Fibroblast of skin of left quadriceps (primary cell): Measurements from ENCODE around the gene GNA15.
"Not testable (repeated sequence)": the region's sequence is repeated elsewhere in the genome, so short reads cannot be mapped to it uniquely, and the experiment has no call there.

Source experiments
- DNase-seq, 2 experiments: peaks; one replicate each; pipeline ENCODE4 v3.0.0-alpha.2; 2013; ENCODE audit warnings: low read depth in 2 of 2

The GNA15 gene, protein sequence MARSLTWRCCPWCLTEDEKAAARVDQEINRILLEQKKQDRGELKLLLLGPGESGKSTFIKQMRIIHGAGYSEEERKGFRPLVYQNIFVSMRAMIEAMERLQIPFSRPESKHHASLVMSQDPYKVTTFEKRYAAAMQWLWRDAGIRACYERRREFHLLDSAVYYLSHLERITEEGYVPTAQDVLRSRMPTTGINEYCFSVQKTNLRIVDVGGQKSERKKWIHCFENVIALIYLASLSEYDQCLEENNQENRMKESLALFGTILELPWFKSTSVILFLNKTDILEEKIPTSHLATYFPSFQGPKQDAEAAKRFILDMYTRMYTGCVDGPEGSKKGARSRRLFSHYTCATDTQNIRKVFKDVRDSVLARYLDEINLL

DNA sequence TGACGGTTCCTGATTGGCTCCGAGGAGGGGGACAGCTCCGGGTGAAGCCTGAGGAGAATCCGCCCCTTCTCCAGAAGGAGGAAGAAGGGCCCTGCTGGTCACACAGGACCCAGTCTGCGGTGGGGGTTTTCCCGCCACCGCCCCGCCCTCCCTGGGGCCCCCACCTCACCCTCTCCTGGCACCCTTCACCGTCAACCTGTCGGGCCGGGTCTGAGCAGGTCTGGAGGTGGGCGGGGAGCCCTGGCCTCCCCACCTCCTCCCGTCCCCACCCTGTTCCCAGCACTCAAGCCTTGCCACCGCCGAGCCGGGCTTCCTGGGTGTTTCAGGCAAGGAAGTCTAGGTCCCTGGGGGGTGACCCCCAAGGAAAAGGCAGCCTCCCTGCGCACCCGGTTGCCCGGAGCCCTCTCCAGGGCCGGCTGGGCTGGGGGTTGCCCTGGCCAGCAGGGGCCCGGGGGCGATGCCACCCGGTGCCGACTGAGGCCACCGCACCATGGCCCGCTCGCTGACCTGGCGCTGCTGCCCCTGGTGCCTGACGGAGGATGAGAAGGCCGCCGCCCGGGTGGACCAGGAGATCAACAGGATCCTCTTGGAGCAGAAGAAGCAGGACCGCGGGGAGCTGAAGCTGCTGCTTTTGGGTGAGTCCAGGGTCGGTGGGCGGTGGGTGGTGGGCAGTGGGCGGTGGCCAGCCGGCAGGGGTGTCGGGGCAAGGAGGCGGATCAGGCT, at the start of gene GNA15:
GNA15 (plus strand) TSS at position 73 of the 723 bp plus-strand sequence; CDS start at position 491, 418 bp downstream.
- DNase-seq: no peak

DNA sequence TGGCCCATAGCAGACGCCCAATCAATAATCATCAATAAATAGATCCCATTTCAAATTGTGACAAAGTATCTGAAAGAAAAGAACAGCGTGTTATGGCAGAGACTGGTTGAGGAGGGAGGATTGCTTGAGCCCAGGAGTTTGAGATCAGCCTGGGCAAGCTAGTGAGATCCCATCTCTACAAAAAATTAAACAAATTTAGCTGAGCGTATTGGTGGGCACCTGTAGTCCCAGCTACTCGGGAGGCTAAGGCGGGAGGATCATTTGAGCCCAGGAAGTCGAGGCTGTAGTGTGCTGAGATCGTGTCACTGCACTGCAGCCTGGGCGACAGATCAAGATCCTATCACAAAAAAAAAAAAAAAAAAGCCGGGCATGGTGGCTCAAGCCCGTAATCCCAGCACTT, 48.1 kb upstream of the GNA15 start:
- DNase-seq: no peak

DNA sequence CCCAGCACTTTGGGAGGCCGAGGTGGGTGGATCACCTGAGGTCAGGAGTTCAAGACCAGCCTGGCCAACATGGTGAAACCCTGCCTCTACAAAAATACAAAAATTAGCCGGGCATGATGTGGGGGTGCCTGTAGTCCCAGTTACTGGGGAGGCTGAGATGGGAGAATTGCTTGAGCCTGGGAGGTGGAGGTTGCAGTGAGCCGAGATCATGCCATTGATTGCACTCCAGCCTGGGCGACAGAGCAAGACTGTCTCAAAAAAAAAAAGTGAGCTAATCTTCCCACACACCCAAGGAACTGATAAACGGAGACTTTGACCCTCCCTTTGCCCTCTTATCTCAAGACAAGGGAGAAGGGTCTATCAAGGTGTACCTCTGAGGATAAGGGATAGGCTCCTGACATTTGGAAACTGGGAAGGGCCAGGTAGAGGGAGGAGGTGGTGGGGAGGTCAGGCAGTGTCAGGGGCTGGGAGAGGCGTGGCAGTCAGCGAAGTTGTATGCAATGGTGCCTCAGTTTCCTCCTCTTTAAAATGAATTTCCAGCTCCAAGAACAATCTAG, 46.5 kb upstream of the GNA15 start:
- not testable (repeated sequence) for DNase-seq

DNA sequence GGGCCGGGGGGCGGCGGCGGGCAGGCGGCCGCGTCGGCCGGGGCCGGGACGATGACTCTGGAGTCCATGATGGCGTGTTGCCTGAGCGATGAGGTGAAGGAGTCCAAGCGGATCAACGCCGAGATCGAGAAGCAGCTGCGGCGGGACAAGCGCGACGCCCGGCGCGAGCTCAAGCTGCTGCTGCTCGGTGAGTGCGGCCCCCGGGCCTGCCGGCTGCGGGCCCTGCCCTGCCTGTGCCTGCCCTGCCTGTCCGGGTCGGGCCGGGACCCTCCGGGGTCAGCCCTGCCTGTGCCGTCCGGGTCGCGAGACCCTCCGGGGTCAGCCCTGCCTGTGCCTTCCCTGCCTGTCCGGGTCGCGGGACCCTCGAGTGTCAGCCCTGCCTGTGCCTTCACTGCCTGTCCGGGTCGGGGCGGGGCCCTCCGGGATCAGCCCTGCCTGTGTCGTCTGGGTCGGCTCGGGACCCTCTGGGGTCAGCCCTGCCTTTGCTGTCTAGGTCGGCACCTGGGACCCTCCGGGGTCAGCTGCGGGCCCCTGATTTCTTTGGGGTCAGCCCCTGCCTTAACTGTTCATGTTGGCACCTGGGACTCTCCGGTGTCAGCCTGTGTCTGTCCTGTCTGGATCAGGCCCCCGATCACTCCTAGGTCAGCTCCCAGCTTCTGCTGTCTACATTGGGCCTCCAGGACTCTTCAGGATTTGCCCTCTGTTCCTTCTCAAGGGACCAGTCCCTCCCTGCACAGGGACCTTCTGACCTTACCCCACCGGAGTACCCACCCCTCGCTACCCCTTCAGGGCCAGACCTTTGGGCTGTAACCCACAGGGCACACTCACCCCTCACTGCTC, 41.0 kb upstream of the GNA15 start:
- DNase-seq: no peak

DNA sequence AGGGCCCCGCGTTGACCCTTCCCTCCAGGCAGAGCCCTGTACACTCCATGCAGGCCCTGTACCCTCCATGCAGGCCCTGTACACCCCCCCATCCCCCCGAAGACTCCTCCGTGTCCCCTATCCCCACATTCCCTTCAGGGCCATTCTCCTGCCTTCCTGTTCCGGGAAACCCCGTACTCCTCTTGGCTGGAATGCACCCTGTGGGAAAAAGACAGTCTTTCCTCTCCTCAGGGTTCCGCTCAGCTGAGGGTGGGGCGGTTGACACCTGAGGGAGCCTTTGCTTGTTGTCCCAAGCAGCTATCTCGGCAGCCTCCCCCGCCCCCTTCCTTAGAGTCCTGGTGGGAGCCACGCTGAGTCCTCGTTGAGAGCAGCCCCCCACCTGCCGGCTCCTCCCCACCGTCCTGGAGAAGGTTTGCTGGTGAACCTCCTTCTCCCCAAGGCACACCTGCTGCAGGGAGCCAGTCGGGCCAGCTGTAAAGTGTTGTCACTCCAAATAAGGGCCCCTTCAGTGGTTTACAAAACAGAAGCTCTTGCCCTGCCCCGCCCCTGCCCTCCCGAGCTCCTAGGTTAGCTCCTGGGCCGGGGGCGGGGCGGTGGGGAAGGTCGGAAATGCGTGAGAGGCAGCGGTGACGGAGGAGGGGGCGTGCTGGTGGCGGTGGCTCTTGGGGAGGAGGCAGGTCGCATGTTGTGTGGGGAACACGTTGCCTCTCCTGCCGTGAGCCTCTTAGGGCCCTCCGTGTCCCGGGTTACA, 40.2 kb upstream of the GNA15 start:
- no peak for DNase-seq

DNA sequence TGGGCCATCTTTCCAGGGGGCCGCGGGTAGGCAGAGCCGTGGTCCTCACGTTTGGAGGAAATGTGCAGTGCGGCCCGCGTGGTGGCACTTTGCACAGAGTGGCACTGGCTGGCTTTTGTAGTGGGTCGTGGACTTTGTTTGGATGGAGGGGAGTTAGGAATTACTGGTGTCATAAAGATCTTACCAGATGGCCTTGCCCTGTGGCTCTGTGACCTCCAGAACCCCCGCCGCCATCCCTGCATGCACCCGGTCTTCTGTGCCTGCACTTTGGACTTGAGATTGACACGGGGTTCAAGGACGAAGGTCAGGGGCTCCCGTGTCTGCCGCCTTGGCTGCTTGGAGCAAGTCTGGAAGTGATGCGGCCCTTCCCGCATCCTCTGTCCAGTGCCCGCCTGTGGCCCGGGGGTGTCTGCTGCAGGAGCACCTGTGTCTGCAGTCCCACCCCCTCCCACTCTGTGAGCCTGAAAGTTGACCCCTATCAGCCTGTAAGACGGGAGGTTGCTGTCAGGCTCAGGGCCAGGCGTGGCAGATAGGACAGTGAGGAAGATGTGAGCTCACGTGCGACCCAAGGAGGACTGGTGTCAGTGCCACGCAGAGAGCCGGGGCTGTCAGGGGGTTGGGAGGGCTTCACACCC, 39.4 kb upstream of the GNA15 start:
- DNase-seq: no peak

DNA sequence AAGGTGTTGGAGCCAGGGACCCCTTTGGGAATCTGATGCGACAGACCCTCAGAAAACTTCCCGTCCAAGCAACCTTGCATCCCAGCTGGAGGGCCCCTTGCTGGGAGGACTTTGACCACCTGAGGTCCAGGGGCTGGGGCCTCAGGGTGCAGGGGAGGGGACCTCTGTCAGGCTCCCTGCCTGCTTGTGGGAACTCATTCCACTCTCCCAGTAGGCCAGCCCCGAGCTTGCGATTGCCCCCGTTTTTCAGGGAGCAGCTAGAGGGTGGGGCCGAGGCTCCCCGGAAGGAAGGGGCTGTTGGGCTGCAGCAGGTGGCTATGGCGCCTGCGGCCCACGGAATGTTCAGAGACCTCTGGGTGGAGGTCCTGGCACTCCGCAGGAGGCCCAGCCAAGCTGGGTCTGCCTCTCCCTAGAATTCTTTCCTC, 38.9 kb upstream of the GNA15 start:
- no peak for DNase-seq

DNA sequence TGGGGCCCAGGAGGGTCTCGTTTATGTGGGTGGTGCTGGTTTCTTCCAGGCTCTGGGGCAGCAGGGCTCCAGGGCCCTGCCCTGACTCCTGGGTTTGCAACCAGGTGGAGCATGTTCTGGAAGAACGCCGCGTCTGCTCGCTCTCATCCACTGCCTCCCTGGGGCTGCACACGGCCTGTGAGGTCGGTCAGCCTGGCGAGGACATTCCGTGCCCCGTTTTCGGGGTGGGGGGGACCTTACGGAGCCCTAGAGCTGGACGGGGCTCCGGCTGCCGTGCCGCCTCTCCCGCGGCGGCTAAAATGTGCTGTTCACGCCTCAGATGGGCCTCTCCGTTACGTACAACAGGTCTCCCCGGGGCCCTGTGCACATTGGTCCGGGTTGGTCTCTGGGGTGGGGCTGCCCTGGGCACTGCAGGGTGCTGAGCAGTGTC, 38.4 kb upstream of the GNA15 start:
- DNase-seq: no peak

DNA sequence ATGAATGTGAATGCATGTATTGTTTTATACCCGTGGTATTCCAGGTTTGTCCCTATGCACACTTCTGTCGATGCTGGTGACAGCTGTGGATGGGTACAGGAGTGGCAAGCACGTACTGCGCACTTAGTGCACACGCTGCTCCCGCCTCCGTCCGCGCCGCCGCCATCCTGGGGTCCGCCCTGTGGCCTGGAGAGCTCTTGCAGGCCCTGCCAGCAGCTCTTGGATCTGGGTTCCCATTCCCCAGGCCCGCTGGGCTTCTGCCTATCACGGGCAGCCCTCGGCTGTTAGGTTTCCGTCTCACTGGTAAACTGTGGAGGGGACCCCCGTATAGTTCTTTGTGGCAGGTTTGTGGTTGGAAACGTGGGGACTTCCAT, 37.7 kb upstream of the GNA15 start:
- no peak for DNase-seq

DNA sequence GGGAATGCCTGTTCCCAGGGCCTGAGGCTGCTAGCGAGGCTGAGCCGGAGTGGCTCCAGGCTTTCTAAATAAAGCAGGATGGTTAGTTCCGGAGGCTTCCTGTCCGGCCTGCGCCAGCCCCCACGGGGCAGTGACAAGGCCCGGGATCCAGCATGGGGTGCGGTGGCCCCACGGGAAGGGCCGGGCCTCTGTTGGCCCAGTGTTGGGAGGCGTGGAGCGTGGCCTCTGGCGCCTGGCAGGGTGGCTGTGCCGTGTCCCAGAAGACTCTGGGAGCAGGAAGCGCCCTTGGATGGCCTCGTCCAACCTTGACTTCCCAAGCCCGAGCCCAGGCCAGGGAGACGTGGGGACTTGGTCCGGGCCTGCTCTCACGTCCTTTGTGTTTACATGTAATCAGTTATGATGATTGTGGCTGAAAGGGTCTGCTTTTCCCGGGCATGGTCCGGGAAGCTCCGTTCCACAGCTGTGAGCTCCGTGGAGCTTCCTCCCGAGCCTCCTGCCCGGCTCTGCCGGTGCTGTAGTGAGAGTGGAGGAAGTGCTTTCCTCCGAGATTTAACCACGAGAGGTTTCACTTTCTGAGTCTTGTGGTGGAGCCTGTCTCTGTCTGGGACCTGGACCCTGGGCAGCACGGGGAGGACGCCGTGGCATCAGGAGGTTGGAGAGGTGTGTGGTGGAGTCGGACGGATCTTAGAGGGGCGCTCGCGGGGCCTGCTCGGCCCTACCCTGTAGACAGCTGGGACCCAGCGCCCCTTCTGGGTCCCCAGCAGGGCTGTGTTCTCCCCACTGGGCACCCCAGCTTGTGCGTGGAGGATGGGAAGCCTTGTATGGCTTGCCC, 37.1 kb upstream of the GNA15 start:
- DNase-seq: no peak

DNA sequence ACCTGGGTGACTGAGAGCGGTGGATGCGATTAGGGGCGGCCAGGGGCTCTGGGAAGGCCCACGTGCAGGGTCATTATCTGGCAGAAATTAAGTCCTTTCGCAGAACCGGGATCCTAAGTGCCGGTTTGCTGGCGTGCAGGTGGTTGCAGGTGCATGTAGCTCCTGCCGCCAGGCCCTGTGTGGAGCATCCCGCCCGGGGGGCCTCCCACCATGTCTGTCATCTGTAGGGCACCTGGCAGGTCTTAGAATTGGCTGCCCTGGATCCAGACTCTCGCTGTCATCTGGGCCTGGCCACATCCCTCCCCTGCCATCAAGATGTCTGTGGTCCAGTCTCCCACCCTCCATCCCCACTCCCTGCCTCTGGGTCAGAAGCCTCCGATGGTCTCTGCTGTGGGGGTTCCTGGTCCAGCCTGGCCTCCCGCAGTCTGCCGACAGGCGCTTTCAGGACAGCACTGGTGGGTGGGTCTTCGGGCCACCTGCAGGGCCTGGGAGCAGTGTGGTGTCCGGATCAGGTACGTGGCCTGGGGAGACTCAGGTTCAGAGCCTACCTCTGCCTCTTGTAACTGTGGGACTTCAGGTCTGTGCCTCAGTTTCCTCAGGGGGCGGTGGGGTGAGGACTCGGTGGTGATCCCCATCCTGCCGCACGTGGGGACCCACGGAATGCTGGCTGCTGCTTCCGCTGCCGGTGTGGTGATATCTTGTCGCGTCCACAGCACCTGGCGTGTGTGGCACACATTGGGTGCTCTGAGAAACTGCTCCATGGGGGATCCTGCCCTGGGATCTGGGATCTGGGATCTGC, 36.3 kb upstream of the GNA15 start:
- DNase-seq: no peak

DNA sequence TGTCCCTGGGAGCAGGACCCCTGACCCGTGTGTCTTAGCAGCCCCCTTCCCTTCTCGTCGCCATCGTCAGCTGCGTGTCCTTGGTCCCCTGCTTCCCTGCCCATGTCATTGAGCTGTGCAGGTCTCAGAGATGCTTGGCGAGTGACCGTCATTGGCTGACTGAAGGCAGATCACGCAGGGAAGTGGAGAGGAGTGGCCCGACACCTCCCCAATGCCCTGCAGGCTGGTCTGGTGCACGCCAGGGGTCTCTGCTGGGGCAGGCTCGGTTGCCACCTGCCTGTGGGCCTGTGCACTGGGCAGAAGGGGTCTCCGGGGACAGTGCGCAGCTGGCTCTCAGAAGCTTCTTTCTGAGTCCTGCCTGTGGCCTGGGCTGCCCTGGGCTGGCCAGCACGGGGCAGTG, 35.5 kb upstream of the GNA15 start:
- DNase-seq: no peak

DNA sequence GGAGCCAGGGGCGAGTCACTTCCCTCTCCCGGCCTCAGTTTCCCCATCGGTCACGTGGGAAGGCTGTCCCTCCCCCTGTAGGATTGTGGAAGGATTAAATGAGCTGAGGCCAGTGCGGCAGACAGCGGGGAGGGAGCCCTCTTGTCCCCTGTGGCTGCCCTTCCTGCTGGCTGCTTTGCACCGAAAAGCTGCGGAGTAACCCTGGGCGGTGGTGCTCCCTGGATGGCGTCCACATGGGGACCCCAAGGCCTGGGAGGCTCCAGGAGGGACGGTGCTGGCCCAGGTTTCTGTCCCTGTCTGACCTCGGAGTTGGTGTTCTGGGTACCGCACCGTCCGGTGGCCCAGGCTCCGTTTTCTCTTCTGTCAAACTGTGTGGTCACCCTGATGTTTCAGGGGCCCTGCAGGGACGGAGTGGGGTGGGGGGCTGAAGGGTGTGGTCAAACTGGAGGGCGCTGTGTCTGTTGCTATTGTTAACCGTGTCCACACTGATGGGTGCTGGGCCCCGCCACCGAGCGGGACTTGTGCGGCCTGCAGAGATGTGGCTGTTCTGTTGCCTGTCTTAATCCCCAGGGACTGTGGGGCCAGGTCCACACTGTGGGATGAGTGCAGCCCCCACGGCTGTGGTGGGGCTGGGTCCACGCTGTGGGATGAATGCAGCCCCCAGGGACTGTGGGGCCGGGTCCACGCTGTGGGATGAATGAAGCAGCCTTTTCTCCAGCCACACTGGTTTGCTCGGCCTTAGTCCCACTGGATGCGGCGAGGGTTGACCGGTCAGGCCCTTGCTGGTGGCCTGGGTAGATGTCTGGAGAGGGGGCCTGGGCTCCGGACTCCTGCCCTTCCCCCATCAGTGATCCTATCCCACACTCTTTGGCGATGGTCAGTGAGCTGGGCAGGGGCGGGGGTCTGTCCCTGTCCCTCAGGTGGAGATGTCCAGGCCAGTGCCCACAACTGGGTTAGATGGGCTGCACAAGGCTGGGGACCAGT, 34.8 kb upstream of the GNA15 start:
- no peak for DNase-seq

DNA sequence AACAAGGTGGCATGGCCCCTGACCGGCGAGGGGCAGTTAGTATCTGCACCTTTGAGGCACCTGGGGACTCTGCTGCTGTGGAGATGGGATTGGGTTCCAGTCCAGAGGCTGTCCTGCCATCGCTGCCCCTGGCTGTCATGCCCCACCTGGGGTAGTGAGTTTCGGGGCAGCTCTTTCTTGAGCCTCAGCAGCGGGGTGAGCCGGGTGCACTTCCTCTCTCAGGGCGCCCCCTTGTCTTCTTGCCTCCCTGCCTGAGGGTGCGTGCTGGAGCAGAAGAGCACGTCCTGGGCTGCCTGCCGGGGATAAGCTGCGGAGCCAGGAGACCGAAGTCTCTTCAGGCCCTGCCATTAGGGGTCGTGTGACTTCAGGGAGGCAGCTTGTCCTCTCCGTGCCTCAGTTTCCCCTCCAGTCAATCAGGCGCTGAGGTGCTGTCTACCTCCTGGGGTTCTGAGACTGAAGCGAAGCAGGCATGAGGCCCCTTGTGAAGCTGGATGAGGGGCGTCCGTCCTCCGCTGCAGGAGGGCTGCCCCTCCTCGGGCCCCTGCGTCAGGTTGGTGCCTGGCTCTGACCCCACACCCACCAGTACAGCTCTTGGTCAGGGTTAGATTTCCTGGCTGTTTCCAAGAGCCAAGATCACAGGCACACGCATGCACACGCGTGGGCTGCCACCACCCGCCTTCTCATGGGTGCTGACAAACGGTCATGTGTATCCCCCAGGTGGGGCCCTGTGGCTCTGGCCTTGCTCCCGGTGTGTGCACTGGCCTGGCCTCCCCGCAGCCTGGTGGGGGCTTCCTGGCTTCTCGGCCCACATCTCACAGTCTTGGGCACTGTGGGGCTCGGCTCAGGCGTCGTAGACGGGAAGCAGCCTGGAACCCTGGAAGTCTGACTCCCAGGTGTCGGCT, 33.3 kb upstream of the GNA15 start:
- DNase-seq: no peak

DNA sequence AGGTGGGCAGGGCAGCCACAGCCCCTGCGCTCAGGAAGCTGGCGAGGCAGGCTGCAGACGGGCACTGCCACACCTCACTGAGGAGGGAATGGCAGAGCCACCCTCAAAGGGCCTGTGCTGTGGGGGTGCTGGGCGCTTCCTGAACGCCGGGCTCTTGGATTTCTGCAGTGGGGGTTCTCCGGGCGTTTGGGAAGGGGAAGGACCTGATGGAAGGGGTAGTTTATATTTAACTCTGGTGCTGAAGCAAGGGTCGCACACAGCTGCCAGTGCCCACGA, 31.2 kb upstream of the GNA15 start:
- DNase-seq: no peak

DNA sequence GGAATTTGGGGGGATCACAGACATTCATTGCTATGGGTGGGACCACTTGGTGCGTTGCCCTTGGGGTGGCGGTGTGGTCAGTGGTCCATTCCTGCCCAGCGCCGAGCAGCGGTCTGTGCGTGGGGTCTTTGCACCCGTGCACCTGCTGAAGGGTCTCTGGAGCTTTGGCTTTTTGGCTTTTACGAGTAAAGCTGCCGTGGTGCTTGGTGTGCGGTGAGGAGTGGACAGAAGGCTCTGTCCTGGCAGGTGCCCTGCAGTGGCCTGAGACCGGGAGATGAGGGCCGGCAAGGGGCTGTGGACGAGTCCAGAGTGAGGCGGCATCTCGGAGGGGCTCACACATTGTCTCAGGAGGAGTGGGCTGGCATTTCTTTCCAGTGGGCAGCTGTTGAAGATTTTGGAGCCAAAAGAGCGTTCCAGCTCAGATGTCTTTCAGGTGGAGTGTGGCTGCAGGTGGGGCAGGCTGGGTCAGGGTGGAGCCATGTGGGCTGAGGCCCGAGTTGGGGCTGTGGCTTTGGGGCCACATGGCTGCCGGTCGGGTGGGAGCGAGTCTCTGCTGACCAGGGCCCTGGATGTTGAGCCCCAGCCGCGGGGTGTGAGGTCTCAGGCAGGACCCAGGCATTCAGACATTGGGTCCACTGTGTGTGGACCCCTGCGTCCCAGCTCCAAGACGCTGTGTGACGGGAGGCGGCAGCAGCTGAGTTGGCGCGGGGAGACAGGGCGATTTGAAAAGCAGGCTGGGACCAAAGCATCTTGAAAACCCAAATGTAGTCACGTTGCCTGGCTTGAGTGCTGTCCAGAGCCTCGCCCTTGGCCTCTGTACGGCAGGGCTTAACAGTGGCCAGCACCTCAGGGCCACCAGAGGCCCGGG, 30.0 kb upstream of the GNA15 start:
- no peak for DNase-seq
